Thyroid gland (tissue), 4 donors: ENCODE results near the gene TMC3. TPM values are rescaled to one million over a fixed set of nuclear protein-coding genes. Genes with fewer than 3 reads are reported as not detected.
"Not testable (repeated sequence)": the region's sequence is repeated elsewhere in the genome, so short reads cannot be mapped to it uniquely, and the experiment has no call there.

ENCODE experiments used
- DNase-seq, 2 donors: peaks; one replicate each; pipeline ENCODE4 v3.0.0-alpha.2; 2019
- H3K27ac ChIP-seq, 3 donors: fragments of 200-600 bp; sonication (generic); 1 replicate in 2 of 3; 2 replicates in 1 of 3; pipeline ENCODE4 v1.5.1; 2016 to 2019; ENCODE audit warnings: mild to moderate bottlenecking in 1 of 3, moderate library complexity in 1 of 3
- H3K27me3 ChIP-seq: fragments of 200-600 bp; sonication (generic); one replicate; pipeline ENCODE4 v1.5.1; 2019
- H3K36me3 ChIP-seq, 2 donors: fragments of 200-600 bp; sonication (generic); one replicate each; pipeline ENCODE4 v1.5.1; 2016 to 2019
- H3K4me1 ChIP-seq, 2 donors: fragments of 200-600 bp; sonication (generic); one replicate each; pipeline ENCODE4 v1.5.1; 2017 to 2019
- H3K4me3 ChIP-seq, 3 donors: fragments of 200-600 bp; sonication (generic); replicated peaks in 1 of 3; 1 replicate in 2 of 3; 2 replicates in 1 of 3; pipeline ENCODE4 v1.5.1; 2016; ENCODE audit warnings: mild to moderate bottlenecking in 1 of 3
- H3K9me3 ChIP-seq: fragments of 200-600 bp; sonication (generic); one replicate; pipeline ENCODE4 v1.5.1; 2017
- CTCF ChIP-seq, 6 experiments: fragments of 200-600 bp in 3 of 6; fragments of 450-650 bp in 3 of 6; sonication (generic) in 3 of 6; IDR thresholded peaks; one replicate each; pipeline ENCODE4 v1.5.1; 2016 to 2019; ENCODE audit warnings: antibody characterized with exemption in 6 of 6, mild to moderate bottlenecking in 2 of 6, inconsistent platforms in 1 of 6, moderate library complexity in 1 of 6
- POLR2A ChIP-seq, 2 donors: fragments of 450-650 bp; IDR thresholded peaks; one replicate each; pipeline ENCODE4 v1.6.1; 2017; ENCODE audit warnings: antibody characterized with exemption in 2 of 2, mild to moderate bottlenecking in 2 of 2, moderate library complexity in 1 of 2
- WGBS, 2 donors: methylation state at CpG; one replicate each; pipeline ENCODE4 v1.1.5; 2017; 5-methylcytosine and 5-hydroxymethylcytosine counted together
- intact Hi-C: fragments of 100-400 bp; cut with DNase I; formaldehyde crosslinking; loops from one replicate; pipeline ENCODE4 v1.15.1; 2023
- total RNA-seq, 4 donors: library from RNA; depleted of rRNA; stranded (reverse); fragments of >200 nt; gene quantifications; one replicate each; pipeline ENCODE4 v1.2.3, GENCODE V29; 2016

Gene TMC3
- total RNA-seq, 4 donors from 2014 or later, result 0.33 to 0.40 (median 0.34) TPM; not detected in 1

GRCh38 chr15:81332326-81332725 is 41.7 kb downstream of the TMC3 start:
- 94% methylated on average over 11 of the region's 12 CpGs; no CpG with 5 or more reads in 1 of the 2 donors for WGBS, 2 donors
- Histone ChIP-seq H3K4me1 (no peaks in the 10 kb centered on the region), H3K4me3 (no peak overlapping the region), H3K27me3 (no peaks in the 10 kb centered on the region), H3K27ac (no peak overlapping the region), H3K9me3 (no peaks in the 10 kb centered on the region), H3K36me3 (no peaks in the 10 kb centered on the region)
- intact Hi-C loops, result no loop called here
- DNase-seq, result no peak
- no peak for TF ChIP-seq CTCF (IDR thresholded peaks at IDR 0.05)
- no peak for TF ChIP-seq POLR2A (IDR thresholded peaks at IDR 0.05)

DNA sequence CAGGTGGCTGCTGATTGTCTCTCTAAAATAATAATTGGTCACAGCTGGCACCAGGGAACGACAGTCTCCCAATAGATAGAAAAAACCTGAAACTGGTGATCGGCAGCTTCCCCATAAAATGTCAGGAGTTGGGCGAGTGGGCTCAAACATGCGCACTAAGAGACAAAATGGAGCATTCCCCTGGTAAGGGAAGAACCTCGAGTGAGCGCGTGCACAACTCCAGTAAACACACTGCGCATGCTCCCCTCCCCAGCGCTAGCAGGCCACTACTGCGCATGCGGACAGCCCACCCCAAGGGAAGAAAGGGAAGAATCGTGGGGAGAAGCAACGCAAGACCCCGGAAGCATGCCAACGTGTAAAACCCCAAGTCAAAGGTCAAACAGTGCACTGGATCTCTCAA is 42.4 kb downstream of the TMC3 start:
- no peaks in the 10 kb centered on the region for H3K27me3 ChIP-seq
- no peak for DNase-seq
- WGBS, 2 donors, result 89 to 90% methylated on average over 15 of the region's 15 CpGs
- H3K27ac ChIP-seq, result no peak overlapping the region
- H3K9me3 ChIP-seq, result no peaks in the 10 kb centered on the region
- H3K36me3 ChIP-seq, result no peaks in the 10 kb centered on the region
- intact Hi-C loops, result no loop called here
- H3K4me3 ChIP-seq, result no peak overlapping the region
- TF ChIP-seq POLR2A (IDR thresholded peaks at IDR 0.05), result no peak
- no peak for TF ChIP-seq CTCF (IDR thresholded peaks at IDR 0.05)
- H3K4me1 ChIP-seq, result no peaks in the 10 kb centered on the region

GRCh38 chr15:81331141-81331540 is 42.9 kb downstream of the TMC3 start:
- H3K27me3 ChIP-seq, DNase-seq, H3K4me3 ChIP-seq, H3K36me3 ChIP-seq, intact Hi-C loops, H3K9me3 ChIP-seq, H3K27ac ChIP-seq, H3K4me1 ChIP-seq: not testable (repeated sequence)
- WGBS, 2 donors, result 81 to 89% methylated on average over 9 of the region's 9 CpGs

DNA sequence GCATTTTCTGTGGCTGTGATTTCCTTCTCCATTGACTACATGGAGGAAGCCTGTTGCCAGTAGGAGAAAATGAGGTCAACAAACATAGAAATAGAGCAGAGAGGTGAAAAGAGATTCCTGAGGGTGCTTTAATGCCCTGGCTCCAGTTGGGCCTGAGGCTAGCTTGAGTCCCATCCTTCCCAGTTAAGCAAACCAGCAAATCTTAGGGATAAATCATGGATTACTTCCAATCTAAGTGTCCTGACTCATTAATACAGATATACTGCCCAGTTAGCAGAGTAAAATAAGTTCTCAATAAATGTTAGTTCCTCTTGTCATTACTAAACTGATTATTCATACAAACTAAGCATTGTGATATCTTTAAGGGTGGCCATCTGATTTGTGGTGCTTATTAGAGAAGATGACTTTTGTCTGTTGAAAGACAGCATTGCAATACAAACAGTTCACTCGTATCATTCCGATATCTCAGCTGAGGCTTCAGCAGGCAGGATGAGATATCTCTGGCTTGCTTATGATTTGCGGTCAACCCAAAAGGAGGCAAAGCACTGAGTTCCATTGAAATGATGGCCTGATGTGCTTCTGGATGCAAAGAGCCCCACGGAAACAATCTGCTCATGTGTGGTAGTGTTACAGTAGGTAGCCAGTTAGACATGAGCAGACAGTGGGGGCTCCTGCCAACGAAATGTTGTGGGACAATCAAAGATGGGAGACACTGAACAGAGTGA is 43.5 kb downstream of the TMC3 start:
- no peak for DNase-seq
- Histone ChIP-seq H3K27me3 (no peaks in the 10 kb centered on the region), H3K36me3 (no peaks in the 10 kb centered on the region), H3K9me3 (no peaks in the 10 kb centered on the region), H3K4me3 (no peak overlapping the region), H3K27ac (no peak overlapping the region), H3K4me1 (no peaks in the 10 kb centered on the region)
- TF ChIP-seq POLR2A (IDR thresholded peaks at IDR 0.05), result no peak
- no peak for TF ChIP-seq CTCF (IDR thresholded peaks at IDR 0.05)
- 94 to 97% methylated on average over 5 of the region's 5 CpGs for WGBS, 2 donors
- intact Hi-C loops, result no loop called here

GRCh38 chr15:81329446-81329845 is 44.6 kb downstream of the TMC3 start:
- TF ChIP-seq POLR2A (IDR thresholded peaks at IDR 0.05) (no peak), CTCF (IDR thresholded peaks at IDR 0.05) (no peak)
- H3K27me3 ChIP-seq, result no peaks in the 10 kb centered on the region

More at GRCh38 chr15:81329446-81329845, 44.6 kb downstream of the TMC3 start:
- WGBS, 2 donors, result 94 to 95% methylated on average over 2 of the region's 2 CpGs
- Histone ChIP-seq H3K27ac (no peak overlapping the region), H3K9me3 (no peaks in the 10 kb centered on the region), H3K4me1 (peaks cover 5% of the 10 kb centered on the region in 2 donors), H3K4me3 (no peak overlapping the region), H3K36me3 (no peaks in the 10 kb centered on the region)
- intact Hi-C loops, result no loop called here
- no peak for DNase-seq
